Activated CD4-positive, alpha-beta T cell treated with anti-CD3 and anti-CD28 coated beads, Interleukin-2, amount 50 U/mL, for 1 hour (primary cell): ENCODE data around the gene RRM2.

Experiments used
- DNase-seq: peaks from one replicate; pipeline ENCODE4 v3.0.0-alpha.2; 2020

RRM2 gene

DNA sequence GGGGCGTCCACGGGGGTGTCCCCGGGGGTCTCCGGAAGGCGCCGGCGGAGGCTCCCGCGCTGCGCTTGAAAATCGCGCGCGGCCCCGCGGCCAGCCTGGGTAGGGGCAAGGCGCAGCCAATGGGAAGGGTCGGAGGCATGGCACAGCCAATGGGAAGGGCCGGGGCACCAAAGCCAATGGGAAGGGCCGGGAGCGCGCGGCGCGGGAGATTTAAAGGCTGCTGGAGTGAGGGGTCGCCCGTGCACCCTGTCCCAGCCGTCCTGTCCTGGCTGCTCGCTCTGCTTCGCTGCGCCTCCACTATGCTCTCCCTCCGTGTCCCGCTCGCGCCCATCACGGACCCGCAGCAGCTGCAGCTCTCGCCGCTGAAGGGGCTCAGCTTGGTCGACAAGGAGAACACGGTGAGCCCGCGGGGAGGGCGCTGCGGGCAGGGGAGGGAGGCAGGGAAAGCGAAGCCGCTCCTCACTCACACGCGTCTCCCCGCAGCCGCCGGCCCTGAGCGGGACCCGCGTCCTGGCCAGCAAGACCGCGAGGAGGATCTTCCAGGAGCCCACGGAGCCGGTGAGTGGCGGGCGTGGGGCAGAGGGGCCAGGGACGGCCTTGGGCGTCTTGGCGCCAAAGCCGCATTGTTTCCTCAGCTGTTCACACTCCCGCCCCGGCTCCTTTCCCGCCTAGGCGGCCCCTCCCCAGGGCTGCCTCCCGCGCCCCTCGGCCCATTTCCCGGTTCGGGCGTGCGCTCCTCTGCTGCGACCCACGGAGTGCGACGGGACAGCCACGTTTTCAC is at the start of gene RRM2:
TSS of gene RRM2 (plus strand) at position 240 of the 781 bp plus-strand sequence. CDS start at position 300, 60 bp downstream.
- peak; percentile 85 for DNase-seq

DNA sequence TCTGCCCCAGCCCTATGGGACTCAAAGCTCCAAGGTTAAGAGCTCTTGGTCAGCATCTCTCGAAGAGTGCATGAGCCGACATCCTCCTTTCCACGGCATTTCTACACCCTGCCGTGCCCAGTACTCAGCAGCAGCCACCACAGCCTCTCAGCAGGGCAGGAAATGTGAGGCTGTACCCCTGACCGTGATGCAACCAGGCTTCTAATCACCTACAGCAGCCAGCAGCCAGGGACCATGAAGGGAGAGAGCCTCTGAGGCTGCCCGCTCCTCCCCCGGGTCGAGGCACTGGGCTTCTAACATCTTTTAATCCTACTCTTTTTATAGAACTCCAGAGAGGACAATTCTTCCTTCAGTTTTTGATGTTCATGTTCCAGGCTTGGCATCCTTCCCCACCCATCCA is 48.8 kb upstream of the RRM2 start:
- no peak for DNase-seq

GRCh38 chr2:10075101-10075500 is 47.4 kb upstream of the RRM2 start:
- DNase-seq = no peak

- DNase-seq = no peak
Measured at GRCh38 chr2:10075571-10076209, 46.8 kb upstream of the RRM2 start.

DNA sequence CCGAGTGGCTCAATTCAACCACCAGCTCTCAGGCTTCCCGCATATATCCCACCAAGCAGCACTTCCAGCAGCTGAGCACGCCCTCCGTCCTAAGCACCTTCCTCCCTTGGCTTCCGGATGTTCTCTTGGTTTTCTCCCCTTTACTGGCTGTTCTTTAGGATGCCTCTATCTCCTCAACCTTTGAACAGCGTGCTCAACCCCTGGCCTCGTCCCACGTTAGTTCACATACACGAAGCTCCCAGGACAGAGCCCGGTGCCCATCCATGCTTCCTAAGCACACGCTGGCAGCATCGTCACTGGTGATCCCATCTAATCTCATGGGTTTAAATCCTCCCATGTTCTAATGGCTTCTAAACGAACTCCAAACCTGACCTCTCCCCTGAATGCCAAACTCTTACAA is 46.0 kb upstream of the RRM2 start:
- no peak for DNase-seq

DNA sequence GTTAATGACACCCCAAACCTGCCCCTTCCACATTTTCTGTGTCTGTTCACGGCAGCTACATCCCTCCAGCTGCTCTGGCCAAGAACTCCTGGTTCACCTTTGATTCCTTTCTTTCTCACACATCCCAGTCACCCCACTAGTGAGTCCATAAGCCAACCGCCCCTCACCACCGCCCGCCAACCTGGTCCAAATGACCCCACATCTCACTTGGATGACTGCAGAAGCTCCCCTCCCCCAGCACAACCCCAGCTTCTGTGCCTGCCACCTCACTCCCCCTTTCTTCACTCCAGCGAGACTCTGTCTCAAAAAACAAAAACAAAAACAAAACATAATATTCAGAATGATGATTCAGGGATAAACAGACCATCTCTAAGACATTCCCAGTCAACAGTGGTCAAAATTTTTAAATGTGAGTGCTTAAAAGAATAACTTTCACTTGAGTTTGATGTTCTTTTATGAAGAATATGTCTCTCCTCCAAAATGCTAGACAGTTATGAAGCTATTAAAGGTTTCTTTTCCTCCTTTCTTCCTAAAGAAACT is 45.5 kb upstream of the RRM2 start:
- no peak for DNase-seq

DNA sequence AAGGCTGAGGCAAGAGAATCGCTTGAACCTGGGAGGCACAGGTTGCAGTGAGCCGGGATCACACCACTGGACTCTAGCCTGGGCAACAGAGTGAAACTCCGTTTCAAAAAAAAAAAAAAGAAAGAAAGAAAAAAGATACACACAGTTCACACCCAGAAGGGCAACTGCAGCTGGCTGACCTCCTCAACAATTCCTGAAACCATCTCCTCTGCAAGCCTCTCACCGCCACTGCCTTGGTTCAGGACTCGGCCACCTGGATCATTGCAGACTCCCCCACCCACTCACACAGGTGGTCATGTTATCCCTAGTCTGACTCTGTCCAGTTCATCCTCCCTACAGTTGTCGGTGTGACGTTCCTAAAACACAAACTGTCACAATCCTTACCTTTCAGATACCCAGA is 44.5 kb upstream of the RRM2 start:
- DNase-seq = no peak

DNA sequence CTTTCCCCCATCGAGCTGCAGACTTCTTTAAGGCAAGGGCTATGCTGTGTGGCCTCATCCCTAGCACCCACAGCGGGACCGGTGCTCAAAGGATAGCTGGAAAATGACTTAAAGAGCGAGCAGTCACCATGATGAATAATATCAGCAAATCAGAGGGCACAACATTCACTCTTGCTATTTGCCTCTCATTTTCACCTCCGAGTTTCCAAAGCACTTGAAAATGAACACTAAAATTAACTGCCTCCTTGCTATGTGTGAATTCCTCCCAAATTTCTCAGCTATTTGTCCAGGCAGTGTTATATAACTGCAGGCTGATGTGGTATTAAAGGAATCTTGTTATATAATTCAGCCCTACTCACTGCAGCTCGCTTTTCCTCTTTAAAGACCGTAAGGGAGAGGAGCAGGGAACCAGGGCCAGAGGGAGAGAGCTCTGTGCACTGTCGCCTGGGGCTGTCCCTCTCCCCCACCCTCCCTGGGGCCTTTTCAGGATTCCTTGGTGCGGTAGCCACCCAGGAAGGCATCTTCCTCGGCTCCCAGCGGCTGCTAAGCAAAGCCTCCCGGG is 43.8 kb upstream of the RRM2 start:
- no peak for DNase-seq

DNA sequence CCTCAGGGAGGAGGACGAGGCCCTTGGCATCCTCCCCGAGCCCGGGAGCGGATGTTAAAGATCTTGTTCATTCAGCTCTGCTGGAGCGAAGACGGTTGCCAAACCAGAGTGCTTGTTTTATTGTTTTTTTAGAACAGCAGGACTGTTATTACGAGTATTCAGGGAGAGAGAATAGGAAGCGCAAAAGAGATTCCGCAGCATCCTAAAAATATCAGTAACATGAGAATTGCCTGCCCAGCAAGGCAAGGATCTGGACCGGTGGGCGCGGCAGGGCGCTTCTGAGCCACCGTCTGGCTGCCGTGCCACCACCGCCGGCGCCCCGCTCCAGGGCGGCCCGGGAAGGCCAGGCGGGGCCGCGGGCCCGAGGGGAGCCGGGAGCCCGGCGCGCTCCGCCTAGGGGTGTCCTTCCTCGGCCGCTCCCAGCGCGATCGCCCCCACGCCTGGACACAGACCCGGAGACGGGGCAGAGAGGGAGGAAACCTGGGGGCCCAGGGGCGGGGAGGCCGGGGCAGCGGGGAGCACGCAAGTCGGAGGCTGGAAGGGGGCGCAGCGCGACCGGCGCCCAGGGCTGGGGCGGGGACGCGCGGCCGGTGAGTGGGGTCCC is 43.2 kb upstream of the RRM2 start:
- no peak for DNase-seq

GRCh38 chr2:10079870-10080535 is 42.5 kb upstream of the RRM2 start, which contains the start of gene CYS1:
CYS1 (minus strand) TSS chr2:10080411; CDS start chr2:10080223, 188 bp downstream.
- no peak for DNase-seq

DNA sequence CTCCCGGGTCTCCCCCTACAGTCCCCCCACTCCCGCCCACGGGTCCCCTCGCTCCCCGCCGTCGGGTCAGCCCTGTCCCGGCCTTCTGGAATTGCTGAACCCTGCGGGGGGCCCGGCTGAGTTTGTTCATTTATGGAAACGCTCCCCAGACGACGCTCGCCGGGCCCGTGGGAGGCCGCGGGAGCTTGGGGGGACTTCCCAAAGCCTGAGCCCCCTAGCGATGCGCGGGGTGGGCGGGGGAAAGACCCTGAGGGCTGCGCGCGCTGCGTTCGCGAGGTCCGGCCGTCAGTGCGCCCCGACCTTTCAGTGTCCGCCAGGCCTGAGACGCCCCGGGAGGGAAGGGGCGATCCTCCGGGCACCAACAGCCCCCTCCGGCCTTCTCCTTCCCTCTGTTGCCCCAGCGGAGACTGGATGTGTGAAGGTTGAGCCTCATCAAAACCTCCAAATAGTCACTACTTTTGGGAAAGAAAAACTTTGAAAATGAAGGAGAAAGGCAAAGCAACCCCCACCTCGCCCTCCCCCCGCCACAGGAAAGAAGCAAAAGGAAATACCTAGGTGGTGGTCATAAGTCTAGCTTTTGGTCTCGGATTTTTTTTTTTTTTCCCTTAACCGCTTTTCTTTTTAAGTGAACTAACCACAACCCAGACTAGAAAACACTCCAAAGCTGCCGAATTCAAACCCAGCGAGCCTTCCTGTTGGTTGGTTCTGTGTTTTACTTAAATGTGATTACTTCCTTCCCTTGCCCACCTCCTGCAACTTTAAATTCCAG is 41.8 kb upstream of the RRM2 start:
- peak; percentile 26 for DNase-seq

DNA sequence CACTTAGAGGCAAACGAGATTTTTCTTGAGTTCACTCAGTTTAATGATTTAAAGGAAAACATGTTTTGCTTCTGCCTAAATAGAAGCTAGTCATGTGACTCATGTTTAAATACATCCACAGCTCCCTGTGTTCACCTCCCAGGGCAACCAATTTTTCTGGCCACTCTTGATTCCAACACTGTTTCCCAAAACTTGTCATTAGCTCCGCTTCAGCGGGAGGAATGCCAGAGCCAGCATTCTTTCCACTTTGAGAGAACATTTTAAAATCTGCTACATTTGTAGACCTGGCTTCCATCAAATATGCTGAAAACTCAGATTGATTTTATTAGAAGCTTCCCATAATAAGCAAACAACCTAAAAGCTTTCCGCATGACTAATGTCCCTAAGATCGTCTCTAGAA is 39.5 kb upstream of the RRM2 start:
- DNase-seq = no peak

DNA sequence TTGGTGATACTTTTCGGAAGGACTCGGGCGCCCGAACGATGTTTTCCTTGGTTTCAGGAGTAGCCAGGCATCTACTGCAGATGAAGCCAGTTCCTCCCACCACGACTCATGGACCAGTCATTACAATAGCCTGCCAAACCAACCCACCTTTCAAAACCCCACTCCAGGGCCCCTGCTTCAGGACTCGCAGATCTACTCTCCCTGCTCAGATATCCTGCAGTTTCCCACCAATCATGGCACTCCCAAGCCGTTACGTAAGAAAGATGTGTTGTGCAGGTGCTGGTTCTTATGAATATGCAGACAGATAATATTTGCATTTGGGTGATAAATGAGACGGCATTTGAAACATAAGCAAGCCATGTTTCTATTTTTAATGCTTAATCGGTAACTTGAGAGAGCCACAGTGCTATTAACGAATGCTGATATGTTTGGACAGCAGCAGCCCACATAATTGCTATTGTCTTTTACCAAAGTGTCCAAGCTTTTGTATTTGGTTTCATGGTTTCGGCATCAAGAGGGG is 38.8 kb upstream of the RRM2 start:
- no peak for DNase-seq

GRCh38 chr2:10084223-10084865 is 38.2 kb upstream of the RRM2 start:
- DNase-seq = no peak

DNA sequence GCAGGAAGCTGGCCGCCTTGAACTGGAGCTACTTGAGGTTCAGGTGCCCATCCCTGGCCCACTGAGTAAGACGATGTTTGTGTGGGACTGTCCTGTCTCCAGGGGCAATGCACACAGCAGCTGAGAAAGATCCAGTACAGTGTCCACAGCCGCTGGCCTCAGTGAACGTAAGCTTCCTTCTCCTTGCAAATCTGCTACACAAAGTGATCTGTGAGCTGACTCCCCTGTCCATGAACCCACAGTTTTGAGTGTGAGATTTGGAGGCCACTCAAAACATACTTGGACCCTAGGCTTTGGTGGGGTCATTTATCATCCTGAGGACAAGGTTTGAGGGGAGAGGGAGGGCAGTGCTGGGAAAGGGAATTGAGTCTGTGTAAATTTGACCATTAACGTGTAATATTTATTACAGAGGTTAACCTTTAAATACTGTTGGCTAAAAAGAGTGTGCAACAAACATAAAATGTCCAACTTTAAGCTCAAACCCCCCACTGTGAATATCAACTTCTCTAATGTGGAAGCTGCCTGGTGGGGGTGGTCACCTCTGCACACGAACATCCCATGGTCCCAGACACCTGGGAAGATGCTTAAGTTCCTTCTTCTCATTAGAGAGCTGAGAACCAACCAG is 37.4 kb upstream of the RRM2 start:
- no peak for DNase-seq

GRCh38 chr2:10085668-10086059 is 36.9 kb upstream of the RRM2 start:
- no peak for DNase-seq

- no peak for DNase-seq
Measured at GRCh38 chr2:10086950-10087349, 35.6 kb upstream of the RRM2 start.

DNA sequence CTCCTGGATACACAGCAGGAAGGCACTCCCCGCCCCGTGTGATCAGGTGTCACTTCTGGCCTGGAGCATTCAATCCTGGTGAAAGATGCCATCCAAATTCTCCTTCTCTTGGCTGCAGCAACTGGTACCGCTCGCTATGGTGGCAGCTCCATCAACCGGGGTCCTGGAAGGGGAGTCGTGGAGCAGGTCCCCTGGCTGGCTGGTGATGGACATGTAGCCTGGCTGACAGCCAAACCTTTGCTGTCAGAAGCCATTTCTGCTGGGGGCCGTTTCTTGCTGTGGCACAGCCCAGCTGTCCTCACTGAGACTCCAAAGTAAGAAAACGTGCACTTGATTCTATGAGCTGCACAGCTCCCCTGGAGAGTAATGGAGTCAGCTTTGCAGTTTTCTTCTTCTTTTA is 35.2 kb upstream of the RRM2 start:
- no peak for DNase-seq

DNA sequence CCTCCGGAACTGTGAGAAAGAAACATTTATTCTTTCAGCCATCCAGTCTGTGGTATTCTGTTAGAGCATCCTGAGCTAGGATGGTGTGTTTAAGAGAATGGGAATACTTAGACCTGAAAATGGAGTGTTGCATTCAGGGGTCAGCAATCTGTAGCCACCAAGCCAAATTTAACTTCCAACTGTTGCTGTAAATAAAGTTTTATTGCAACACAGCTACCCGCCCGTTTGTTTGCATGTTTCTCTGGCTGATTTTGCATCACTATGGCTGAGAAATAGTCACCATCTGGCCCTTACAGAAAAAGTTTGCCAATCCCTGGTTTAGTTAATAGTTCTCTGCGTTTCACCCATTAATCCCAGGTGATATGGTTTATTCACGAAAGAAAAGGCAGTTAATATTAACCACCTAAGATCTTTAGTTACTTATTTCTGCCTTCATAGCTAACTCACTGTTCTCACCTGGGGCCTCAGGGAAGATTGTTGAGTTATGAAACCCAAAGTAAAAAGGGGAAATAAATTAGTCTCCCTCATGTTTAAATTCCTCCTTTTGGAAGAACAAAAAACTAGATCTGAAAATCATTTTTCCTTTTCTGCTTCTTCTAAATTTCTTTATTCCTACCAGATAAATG is 32.9 kb upstream of the RRM2 start:
- DNase-seq = no peak

- peak; percentile 27 for DNase-seq
Measured at GRCh38 chr2:10091182-10091888, 31.2 kb upstream of the RRM2 start.
